GM18858 (cell line): ENCODE results near the gene MEIOB.
"Not testable (repeated sequence)": the region's sequence is repeated elsewhere in the genome, so short reads cannot be mapped to it uniquely, and the experiment has no call there.

Experiments used
- ATAC-seq: cut with Tn5 transposase; IDR thresholded peaks from one replicate; pipeline ENCODE4 v1.9.1; 2021; ENCODE audit not compliant: unreplicated experiment

The MEIOB gene

GRCh38 chr16:1908184-1908583 lies 36.2 kb upstream of the MEIOB start:
- no peak for ATAC-seq

GRCh38 chr16:1907226-1907860 lies 35.4 kb upstream of the MEIOB start:
- no peak for ATAC-seq

GRCh38 chr16:1906846-1907165 lies 34.8 kb upstream of the MEIOB start:
- ATAC-seq, result no peak

- no peak for ATAC-seq
Observed at GRCh38 chr16:1906055-1906845, 34.3 kb upstream of the MEIOB start.

DNA sequence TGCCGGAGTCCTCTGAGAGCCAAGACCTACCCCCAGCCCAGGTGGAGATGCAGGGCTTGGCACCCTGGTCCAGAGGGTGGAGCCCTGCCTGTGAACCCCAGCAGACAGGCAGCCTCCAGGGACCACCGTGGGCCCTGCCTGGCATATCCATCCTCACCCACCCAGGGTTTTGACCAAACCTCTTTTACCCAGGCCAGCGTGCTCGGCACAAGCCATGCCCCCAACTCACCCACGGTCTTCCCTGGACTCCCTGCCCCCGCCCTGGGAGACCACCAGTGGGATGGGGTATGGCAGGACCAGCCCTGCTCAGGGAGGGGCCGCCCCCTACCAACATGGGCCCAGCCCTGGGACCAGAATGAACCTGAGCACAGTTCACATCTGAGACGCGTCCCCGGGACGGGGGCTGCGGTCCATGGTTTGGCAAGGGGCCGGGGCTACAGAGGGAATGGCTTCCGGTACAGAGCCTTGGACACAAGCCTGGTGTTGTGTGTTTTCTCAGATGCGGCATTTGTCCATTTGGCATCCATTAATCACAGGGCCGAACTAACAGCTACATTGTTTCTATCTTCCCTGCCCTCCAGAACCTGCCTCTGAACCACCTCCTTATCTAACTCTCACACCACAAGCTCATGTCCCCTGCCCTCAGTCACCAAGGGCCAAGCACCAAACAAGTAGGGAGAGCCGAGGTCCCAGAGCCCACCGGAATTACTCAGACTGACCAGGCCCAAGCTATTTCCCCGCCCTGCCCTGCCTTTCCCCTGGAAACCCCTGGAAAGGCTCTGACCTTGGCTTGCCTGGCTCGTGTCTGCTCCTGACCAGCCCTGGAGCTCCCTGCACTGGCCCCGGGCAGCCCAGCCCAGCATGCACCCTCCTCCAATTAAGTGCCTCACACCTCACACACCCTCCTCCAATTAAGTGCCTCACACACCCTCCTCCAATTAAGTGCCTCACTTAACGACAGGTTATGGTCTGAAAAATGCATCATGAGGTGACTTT lies 32.2 kb upstream of the MEIOB start:
- no peak for ATAC-seq

- no peak for ATAC-seq
Observed at GRCh38 chr16:1903220-1903574, 31.2 kb upstream of the MEIOB start.

DNA sequence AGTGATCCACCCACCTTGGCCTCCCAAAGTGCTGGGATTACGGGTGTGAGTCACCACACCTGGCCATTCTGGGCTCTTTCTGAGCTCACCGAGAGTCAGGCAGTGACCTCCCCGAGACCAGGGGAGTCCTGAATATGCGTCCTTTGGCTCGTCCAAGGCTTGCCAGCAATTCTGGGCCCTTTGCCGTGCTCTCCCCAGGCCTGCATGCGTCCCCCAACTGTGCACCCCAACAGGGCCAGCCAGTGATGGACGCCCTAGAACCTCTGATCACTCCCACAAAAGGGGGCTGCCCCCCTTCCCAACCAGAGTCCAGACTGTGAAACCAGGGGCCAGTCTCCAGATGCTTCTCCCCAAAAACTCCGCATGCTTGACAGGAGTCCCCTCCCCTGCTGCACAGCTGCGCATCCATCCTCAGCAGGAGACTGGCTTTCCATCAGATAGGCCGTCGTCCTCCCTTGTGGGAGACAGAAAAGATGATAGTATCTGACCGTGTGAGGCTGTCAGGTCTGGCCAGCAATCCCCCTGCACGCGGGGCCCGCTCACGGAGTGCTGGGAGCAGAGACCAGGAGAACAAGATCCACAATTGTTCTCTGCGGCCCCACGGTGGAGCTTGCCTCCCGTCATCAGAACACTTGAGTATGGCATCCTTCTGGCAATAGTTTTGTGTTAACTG lies 30.7 kb upstream of the MEIOB start:
- ATAC-seq, result no peak

- no peak for ATAC-seq
Observed at GRCh38 chr16:1900452-1900774, 28.4 kb upstream of the MEIOB start.

GRCh38 chr16:1899641-1900451 lies 27.9 kb upstream of the MEIOB start:
- ATAC-seq, result no peak

DNA sequence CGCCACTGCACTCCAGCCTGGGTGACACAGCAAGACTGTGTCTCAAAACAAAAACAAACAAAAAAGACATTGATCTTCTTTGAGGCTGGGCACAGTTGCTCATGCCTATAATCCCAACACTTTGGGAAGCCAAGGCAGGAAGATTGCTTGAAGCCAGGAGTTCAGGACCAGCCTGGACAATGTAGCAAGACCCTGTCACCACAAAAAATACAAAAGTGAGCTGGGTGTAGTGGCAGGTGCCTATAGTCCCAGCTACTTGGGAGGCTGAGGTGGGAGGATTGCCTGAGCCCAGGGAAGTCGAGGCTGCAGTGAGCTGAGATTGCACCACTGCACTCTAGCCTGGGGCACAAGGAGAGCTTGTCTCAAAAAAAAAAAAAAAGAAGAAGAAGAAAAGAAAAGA lies 25.7 kb upstream of the MEIOB start:
- ATAC-seq, result not testable (repeated sequence)

DNA sequence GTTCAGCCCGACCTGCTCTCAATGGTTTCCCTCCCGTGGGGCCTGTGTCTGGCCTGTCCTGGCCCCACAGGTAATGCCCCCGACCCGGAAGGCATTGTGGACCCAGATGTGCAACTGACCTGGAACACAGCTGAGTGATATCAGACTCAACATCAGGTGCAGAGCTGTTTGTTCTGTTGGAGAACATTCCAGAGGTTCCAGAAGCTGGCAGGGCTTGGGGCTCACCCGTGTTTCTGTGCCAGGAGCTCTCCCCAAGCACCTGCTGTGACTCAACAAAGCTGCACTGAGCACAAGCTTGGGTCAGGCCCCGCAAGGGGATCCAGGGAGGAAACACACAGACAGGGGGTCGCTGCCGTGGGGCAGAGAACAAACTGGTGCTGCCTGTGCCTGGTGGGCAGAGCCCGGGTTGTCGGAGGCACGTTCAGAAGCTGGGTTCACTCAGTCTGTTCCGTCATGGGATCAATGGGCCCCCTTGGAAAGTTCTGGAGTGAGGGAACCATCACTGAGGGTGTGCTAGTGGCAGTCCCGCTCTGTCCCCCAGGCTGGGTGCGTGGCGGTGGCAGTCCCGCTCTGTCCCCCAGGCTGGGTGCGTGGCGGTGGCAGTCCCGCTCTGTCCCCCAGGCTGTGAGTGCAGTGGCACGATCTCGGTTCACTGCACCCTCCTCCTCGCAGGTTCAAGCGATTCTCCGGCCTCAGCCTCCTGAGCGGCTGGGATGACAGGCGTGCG lies 24.1 kb upstream of the MEIOB start:
- no peak for ATAC-seq

- no peak for ATAC-seq
Observed at GRCh38 chr16:1895068-1895467, 23.1 kb upstream of the MEIOB start.

GRCh38 chr16:1890708-1891050 lies 18.7 kb upstream of the MEIOB start:
- ATAC-seq, result no peak

GRCh38 chr16:1890024-1890707 lies 18.2 kb upstream of the MEIOB start:
- no peak for ATAC-seq

DNA sequence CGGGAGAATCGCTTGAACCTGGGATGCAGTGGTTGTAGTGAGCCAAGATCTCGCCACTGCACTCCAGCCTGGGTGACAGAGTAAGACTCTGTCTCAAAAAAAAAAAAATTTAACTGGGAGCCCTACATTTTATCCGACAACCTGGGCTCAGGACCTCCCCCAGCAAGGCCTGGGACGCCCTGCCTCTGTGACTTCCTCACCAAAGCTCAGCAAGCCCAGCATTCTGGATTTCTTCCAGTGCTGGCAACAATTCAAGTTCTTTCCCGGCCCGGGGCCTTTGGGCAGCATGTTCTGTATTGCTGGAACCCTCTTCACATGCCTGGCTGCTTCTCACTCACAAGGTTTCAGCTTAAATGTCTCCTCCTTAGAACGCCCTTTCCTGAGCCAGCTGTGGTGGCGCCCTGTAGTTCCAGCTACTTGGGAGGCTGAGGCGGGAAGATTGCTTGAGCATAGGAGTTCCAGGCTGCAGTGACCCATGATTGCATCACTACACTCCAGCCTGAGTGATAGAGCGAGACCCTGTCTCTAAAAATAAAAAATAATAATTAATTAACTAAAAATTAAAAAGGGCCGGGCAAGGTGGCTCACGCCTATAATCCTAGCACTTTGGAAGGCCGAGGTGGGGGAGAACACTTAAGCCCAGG lies 15.9 kb upstream of the MEIOB start:
- ATAC-seq, result no peak

- no peak for ATAC-seq
Observed at GRCh38 chr16:1884889-1885288, 12.9 kb upstream of the MEIOB start.

DNA sequence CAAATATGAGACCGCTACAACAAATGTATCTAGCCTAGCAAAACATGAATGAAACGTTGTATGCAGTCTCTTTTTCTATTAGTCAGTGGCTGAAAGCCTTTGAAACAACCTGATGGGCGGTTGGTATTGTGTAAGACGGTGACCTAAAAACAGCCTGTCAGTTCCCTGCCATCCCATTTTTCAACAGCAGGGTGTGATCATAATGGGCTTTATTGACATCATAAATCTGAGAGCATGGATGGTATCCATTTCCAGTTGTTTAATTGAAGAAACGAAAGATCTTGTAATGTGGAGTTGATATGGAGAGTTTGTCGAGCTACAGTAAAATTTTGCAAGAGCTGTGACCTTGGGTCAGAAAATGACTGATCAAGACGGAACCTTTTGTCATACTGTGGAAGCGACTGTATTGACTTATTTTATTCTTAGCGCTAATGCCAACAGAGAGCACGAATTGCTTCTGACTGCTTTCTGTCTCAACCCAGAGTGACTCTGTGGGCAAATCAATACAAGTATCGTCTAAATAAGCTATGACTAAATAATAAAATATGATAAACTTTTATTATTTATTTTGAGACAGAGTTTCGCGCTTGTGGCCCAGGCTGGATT lies 12.3 kb upstream of the MEIOB start:
- ATAC-seq, result no peak

- ATAC-seq, result not testable (repeated sequence)
Observed at GRCh38 chr16:1881172-1881571, 9.2 kb upstream of the MEIOB start.
